B cell (primary cell): Measurements from ENCODE around the gene OR8S1.
"Not testable (repeated sequence)": the region's sequence is repeated elsewhere in the genome, so short reads cannot be mapped to it uniquely, and the experiment has no call there.

Experiments used
- EZH2 ChIP-seq: IDR thresholded peaks from 2 replicates; pipeline ENCODE4 v1.6.1; 2012; ENCODE audit warnings: borderline replicate concordance, low read depth, mild to moderate bottlenecking, moderate library complexity, low read length; ENCODE audit not compliant: insufficient read depth, poor library complexity, severe bottlenecking
- TF ChIP-seq, protein P1 (sequence below): fragments of 200-600 bp; IDR thresholded peaks from one replicate; pipeline ENCODE4 v1.8.0; 2022; ENCODE audit warnings: antibody characterized with exemption, mild to moderate bottlenecking

DNA sequence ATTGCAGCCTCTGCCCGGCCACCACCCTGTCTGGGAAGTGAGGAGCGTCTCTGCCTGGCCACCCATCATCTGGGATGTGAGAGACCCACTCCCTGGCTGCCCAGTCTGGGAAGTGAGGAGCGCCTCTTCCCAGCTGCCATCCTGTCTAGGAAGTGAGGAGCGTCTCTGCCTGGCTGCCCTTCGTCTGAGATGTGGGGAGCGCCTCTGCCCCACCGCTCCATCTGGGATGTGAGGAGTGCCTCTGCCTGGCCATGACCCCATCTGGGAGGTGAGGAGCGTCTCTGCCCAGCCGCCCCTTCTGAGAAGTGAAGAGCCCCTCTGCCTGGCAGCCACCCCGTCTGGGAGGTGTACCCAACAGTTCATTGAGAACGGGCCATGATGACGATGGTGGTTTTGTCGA, 26.2 kb downstream of the OR8S1 start:
- TF ChIP-seq, protein P1, sequence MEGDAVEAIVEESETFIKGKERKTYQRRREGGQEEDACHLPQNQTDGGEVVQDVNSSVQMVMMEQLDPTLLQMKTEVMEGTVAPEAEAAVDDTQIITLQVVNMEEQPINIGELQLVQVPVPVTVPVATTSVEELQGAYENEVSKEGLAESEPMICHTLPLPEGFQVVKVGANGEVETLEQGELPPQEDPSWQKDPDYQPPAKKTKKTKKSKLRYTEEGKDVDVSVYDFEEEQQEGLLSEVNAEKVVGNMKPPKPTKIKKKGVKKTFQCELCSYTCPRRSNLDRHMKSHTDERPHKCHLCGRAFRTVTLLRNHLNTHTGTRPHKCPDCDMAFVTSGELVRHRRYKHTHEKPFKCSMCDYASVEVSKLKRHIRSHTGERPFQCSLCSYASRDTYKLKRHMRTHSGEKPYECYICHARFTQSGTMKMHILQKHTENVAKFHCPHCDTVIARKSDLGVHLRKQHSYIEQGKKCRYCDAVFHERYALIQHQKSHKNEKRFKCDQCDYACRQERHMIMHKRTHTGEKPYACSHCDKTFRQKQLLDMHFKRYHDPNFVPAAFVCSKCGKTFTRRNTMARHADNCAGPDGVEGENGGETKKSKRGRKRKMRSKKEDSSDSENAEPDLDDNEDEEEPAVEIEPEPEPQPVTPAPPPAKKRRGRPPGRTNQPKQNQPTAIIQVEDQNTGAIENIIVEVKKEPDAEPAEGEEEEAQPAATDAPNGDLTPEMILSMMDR, result not testable (repeated sequence)
- not testable (repeated sequence) for TF ChIP-seq EZH2
